Measurements from ENCODE around the gene AHCYL1. TPM values are rescaled to one million over a fixed set of nuclear protein-coding genes. Genes with fewer than 3 reads are reported as not detected.

Gene AHCYL1
- total and polyA plus RNA-seq, 2 donors (not counting 1 experiment from before 2014, with no cell fraction given) = 24.3 to 51.4 TPM

- H3K4me1 Mint-ChIP-seq = peaks cover 54% of the 10 kb centered on the region
Observed at GRCh38 chr1:109989506-109990301, 5.1 kb downstream of the AHCYL1 start.

More at GRCh38 chr1:109989506-109990301, 5.1 kb downstream of the AHCYL1 start:
- Histone ChIP-seq H3K27ac (ENCODE audit: low read length in 2 of 2) (no peak overlapping the region), H3K27me3 (replicated peaks in 1 of 4; ENCODE audit: control extremely low read depth in 1 of 4, control insufficient read depth in 3 of 4, insufficient read depth in 4 of 4, low read length in 3 of 4) (no peaks in the 10 kb centered on the region), H3K4me3 (ENCODE audit: control extremely low read depth in 1 of 5, extremely low read depth in 1 of 5, insufficient read depth in 1 of 5, low read depth in 2 of 5, low read length in 4 of 5) (no peak overlapping the region), H3K4me1 (ENCODE audit: control insufficient read depth in 2 of 2, insufficient read depth in 2 of 2, low read length in 2 of 2) (peaks cover 24 to 27% of the 10 kb centered on the region in 2 donors), H3K9ac (ENCODE audit: low read length) (no peak overlapping the region), H3K4me2 (replicated peaks; ENCODE audit: low read depth, low read length, poor library complexity, severe bottlenecking) (no peak overlapping the region), H3K9me3 (ENCODE audit: control extremely low read depth in 1 of 3, control insufficient read depth in 2 of 3, insufficient read depth in 1 of 3, low read length in 2 of 3) (no peaks in the 10 kb centered on the region), H3K36me3 (replicated peaks in 1 of 2; ENCODE audit: control extremely low read depth in 1 of 2, control insufficient read depth in 1 of 2, extremely low read depth in 1 of 2, insufficient read depth in 2 of 2, low read length in 1 of 2) (peaks cover 6 to 8% of the 10 kb centered on the region in 2 experiments), H4K20me1 (ENCODE audit: control insufficient read depth, insufficient read depth, low read length, poor library complexity, severe bottlenecking) (peaks cover 44% of the 10 kb centered on the region), H2AFZ (ENCODE audit: insufficient read depth, low read depth, low read length, poor library complexity, severe bottlenecking) (no peak overlapping the region), H3K79me2 (ENCODE audit: control insufficient read depth, insufficient read depth, low read length) (peaks cover 92% of the 10 kb centered on the region)
- no peak overlapping the region for H3K4me3 Mint-ChIP-seq
- intact Hi-C loops (cut with micrococcal nuclease) = loop anchor here (5.0 kb wide), 1 partner anchor 497 kb away; the partner anchor contains the start of gene CYB561D1
- no peaks in the 10 kb centered on the region for H3K27me3 Mint-ChIP-seq
- WGBS (ENCODE audit: insufficient coverage) = 100% methylated on average over 1 of the region's 9 CpGs
- no peak overlapping the region for H3K27ac Mint-ChIP-seq
- CTCF ChIA-PET = interaction anchor here (1.0 to 16.9 kb wide), 3 partner anchors 20 to 350 kb away, joined by 3 to 667 read pairs (median 127); no protein-coding TSS in a partner anchor
- TF ChIP-seq EZH2 (IDR thresholded peaks at IDR 0.05; ENCODE audit: borderline replicate concordance, insufficient read depth, low read depth, low read length, poor library complexity, severe bottlenecking) = no peak
- no peak for TF ChIP-seq CTCF (IDR thresholded peaks at IDR 0.05)
- ATAC-seq (ENCODE audit: low read depth) (peak; percentile 21), DNase-seq (peak; percentile 35)
- POLR2A ChIA-PET = no interaction called here
- no peaks in the 10 kb centered on the region for H3K9me3 Mint-ChIP-seq (ENCODE audit: insufficient read depth)

All from B cell (primary cell).